SU-DHL-6 (cell line): ENCODE data around the gene SH3PXD2A.

ENCODE experiments used
- H2AFZ ChIP-seq: fragments of 200-600 bp; sonication (generic); 2 replicates; pipeline ENCODE4 v1.6.1; 2014; ENCODE audit warnings: low read depth, mild to moderate bottlenecking, moderate library complexity, mixed read lengths, antibody characterized with exemption, low read length; ENCODE audit not compliant: severe bottlenecking
- H3F3A ChIP-seq: fragments of 200-600 bp; shearing (Covaris generic); 2 replicates; pipeline ENCODE4 v1.6.0; 2016; ENCODE audit warnings: antibody characterized with exemption, mild to moderate bottlenecking; ENCODE audit not compliant: insufficient read depth
- H3K27ac ChIP-seq: fragments of 200-600 bp; sonication (generic); 2 replicates; pipeline ENCODE4 v1.5.1; 2016; ENCODE audit warnings: low read depth, mild to moderate bottlenecking, low read length, moderate library complexity, mixed read lengths
- H3K27me3 ChIP-seq: fragments of 200-600 bp; sonication (generic), shearing (Covaris generic); 2 replicates; pipeline ENCODE4 v1.6.0; 2014; ENCODE audit warnings: mild to moderate bottlenecking, low read length
- H3K36me3 ChIP-seq: fragments of 200-600 bp; sonication (generic); 2 replicates; pipeline ENCODE4 v1.6.1; 2014; ENCODE audit warnings: mild to moderate bottlenecking, low read length, mixed read lengths
- H3K4me2 ChIP-seq: fragments of 300-600, 200-600 bp; shearing (Covaris generic), sonication (generic); 2 replicates; pipeline ENCODE4 v1.6.0; 2014; ENCODE audit warnings: low read length, low read depth, mild to moderate bottlenecking; ENCODE audit not compliant: poor library complexity, severe bottlenecking
- H3K4me3 ChIP-seq: fragments of 200-600 bp; sonication (generic); 2 replicates; pipeline ENCODE4 v1.5.1; 2014; ENCODE audit warnings: antibody characterized with exemption, low read length, mild to moderate bottlenecking, mixed read lengths; ENCODE audit not compliant: insufficient read depth, poor library complexity, severe bottlenecking
- H3K79me2 ChIP-seq: fragments of 200-600 bp; sonication (generic); 2 replicates; pipeline ENCODE4 v1.6.1; 2014; ENCODE audit warnings: mild to moderate bottlenecking, low read length, moderate library complexity; ENCODE audit not compliant: insufficient read depth
- H3K9ac ChIP-seq: fragments of 200-600 bp; sonication (generic); 2 replicates; pipeline ENCODE4 v1.7.0; 2014; ENCODE audit warnings: mild to moderate bottlenecking, low read length
- H3K9me2 ChIP-seq: fragments of 200-600 bp; sonication (generic); replicated peaks from 2 replicates; pipeline ENCODE4 v1.6.1; 2014; ENCODE audit warnings: low read length; ENCODE audit not compliant: insufficient read depth
- H3K9me3 ChIP-seq: fragments of 200-600 bp; sonication (generic); 2 replicates; pipeline ENCODE4 v1.6.1; 2014; ENCODE audit warnings: low read length, mixed read lengths; ENCODE audit not compliant: insufficient read depth
- H4K20me1 ChIP-seq: fragments of 200-600 bp; sonication (generic); 2 replicates; pipeline ENCODE4 v1.6.1; 2014; ENCODE audit warnings: low read depth, mild to moderate bottlenecking, antibody characterized with exemption, low read length, moderate library complexity, mixed read lengths
- EZH2phosphoT487 ChIP-seq: fragments of 200-600 bp; sonication (generic), shearing (Covaris generic); conservative IDR thresholded peaks from 2 replicates; pipeline ENCODE4 v1.6.1; 2018; ENCODE audit warnings: mild to moderate bottlenecking, antibody characterized with exemption, low read length, moderate library complexity, mixed read lengths
- TF ChIP-seq, protein P1 (sequence below): fragments of 200-600 bp; sonication (generic); IDR thresholded peaks from one replicate; pipeline ENCODE4 v1.5.1; 2017; ENCODE audit warnings: antibody characterized with exemption, mild to moderate bottlenecking, low read length, moderate library complexity; ENCODE audit not compliant: insufficient read depth, poor library complexity, severe bottlenecking

The SH3PXD2A gene

DNA sequence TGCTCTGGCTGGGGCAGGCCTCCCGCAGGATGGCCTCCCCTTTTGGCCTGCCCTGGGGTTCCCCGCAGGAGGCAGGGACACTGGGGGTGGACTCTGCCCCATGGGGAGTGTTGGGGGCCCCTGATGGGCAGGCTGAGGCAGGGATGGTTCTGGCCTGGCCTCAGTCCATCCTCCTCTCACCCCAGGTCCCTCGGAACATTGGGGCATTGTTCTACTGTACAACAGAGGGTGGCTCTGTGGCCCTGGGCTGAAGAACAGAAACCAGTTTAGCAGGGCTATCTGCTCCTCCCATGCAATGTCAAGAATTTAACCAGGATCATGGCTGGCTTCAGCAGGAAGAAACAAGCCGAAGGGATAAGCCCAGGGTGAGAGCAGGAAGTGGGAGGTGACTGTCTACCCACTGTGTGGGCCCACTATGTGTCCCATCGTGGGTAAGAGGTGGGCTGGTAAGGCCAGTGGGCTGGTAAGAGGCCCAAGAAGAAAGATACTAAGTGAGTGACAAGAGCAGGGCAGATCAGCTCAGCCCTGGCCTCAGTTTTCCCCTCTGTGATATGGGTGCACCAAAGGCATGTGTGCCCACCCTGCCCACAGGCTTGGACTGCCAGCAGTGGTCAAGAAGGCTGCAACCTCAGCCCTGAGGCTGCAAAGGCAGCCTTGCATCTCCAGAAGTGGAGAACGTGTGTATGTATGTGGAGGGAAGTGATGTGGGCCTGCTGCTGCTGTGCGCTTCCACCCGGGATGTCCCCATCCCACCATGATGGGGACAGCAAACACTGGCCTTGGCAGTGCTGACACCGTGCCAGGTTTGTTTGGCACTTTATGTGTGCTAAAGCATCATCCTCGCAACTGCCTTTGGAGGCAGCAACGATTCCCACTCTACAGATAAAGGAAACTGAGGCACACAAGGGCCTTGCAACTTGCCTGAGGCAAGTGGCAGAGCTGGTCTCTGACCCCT is 138.9 kb downstream of the SH3PXD2A start:
- Histone ChIP-seq H3K9me2 (no peaks in the 10 kb centered on the region), H3K79me2 (no peaks in the 10 kb centered on the region), H3K9me3 (no peaks in the 10 kb centered on the region), H4K20me1 (no peaks in the 10 kb centered on the region), H3K27ac (no peak overlapping the region), H3K36me3 (no peaks in the 10 kb centered on the region), H3K4me3 (no peak overlapping the region), H3K9ac (no peak overlapping the region), H3F3A (no peaks in the 10 kb centered on the region), H3K27me3 (no peaks in the 10 kb centered on the region), H2AFZ (no peak overlapping the region), H3K4me2 (no peak overlapping the region)
- TF ChIP-seq, protein P1, sequence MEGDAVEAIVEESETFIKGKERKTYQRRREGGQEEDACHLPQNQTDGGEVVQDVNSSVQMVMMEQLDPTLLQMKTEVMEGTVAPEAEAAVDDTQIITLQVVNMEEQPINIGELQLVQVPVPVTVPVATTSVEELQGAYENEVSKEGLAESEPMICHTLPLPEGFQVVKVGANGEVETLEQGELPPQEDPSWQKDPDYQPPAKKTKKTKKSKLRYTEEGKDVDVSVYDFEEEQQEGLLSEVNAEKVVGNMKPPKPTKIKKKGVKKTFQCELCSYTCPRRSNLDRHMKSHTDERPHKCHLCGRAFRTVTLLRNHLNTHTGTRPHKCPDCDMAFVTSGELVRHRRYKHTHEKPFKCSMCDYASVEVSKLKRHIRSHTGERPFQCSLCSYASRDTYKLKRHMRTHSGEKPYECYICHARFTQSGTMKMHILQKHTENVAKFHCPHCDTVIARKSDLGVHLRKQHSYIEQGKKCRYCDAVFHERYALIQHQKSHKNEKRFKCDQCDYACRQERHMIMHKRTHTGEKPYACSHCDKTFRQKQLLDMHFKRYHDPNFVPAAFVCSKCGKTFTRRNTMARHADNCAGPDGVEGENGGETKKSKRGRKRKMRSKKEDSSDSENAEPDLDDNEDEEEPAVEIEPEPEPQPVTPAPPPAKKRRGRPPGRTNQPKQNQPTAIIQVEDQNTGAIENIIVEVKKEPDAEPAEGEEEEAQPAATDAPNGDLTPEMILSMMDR: no peak
- no peak for TF ChIP-seq EZH2phosphoT487

DNA sequence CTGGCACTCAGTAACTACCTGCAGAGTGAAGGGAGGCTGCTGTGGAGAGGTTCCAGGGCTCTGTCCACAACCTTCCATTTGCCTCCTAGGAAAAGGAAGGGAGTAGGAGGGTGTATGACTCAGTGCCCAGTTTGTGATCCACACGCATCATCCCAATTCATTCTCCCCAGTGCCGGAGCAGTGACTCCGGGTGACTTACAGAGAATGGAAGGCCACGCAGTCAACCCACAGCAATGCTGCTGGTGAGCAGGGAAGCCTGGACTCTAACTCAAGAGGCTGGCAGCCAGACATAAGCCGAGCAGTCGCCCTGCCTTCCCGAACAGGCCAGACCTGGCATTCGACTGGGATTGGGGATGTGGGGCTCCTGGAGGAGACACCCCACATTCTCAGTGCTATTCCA is 139.9 kb downstream of the SH3PXD2A start:
- Histone ChIP-seq H3K9me3 (no peaks in the 10 kb centered on the region), H3K36me3 (no peaks in the 10 kb centered on the region), H2AFZ (no peak overlapping the region), H3K4me2 (no peak overlapping the region), H3K4me3 (no peak overlapping the region), H3K27ac (no peak overlapping the region), H3K9ac (no peak overlapping the region), H3K27me3 (no peaks in the 10 kb centered on the region), H3K9me2 (no peaks in the 10 kb centered on the region), H4K20me1 (no peaks in the 10 kb centered on the region), H3K79me2 (no peaks in the 10 kb centered on the region), H3F3A (no peaks in the 10 kb centered on the region)
- no peak for TF ChIP-seq EZH2phosphoT487
- TF ChIP-seq, protein P1: no peak

DNA sequence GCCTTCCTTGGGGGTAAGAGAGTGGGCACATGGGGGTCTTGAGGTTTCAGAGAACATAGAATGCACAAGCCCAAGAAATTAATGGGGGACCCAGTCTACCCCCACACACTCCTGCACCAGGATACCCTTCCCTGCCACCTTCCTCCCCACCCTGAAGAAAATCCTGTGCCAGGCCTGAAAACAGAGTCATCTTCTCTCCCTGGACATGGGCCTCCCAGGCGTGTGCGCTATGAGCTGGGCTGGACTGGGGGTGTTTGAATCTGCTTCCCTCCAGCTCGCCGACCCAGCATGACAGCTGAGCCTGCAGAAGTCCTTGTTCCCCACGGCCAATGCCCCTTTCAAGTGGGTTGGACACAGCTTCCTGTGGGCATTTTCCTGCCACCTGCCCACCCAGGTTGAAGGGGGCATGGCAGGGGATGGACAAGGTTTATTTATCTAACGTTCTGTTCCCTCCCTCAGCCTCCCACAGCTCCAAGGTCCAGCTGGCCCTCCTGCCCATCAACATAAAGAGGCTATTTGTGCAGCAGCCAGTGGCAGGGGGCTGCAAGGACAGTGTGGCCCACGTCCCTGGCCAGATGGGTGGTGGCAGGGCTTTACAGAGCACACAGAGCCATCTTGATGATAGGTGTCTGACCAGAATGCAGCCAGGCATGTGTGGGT is 141.0 kb downstream of the SH3PXD2A start:
- Histone ChIP-seq H3K79me2 (no peaks in the 10 kb centered on the region), H3F3A (no peaks in the 10 kb centered on the region), H3K9ac (no peak overlapping the region), H2AFZ (no peak overlapping the region), H3K27ac (no peak overlapping the region), H3K4me2 (no peak overlapping the region), H3K27me3 (no peaks in the 10 kb centered on the region), H4K20me1 (no peaks in the 10 kb centered on the region), H3K36me3 (no peaks in the 10 kb centered on the region), H3K4me3 (no peak overlapping the region), H3K9me2 (no peaks in the 10 kb centered on the region), H3K9me3 (no peaks in the 10 kb centered on the region)
- TF ChIP-seq, protein P1: no peak
- TF ChIP-seq EZH2phosphoT487: no peak
